Uterine smooth muscle cell (primary cell): ENCODE results near the gene KIAA1586. TPM values are rescaled to one million over a fixed set of nuclear protein-coding genes. Genes with fewer than 3 reads are reported as not detected.

Experiments used
- total RNA-seq: library from RNA; depleted of rRNA; stranded (reverse); fragments of >200 nt; gene quantifications from 2 replicates; pipeline ENCODE4 v1.2.3, GENCODE V29; 2014

KIAA1586 gene, protein sequence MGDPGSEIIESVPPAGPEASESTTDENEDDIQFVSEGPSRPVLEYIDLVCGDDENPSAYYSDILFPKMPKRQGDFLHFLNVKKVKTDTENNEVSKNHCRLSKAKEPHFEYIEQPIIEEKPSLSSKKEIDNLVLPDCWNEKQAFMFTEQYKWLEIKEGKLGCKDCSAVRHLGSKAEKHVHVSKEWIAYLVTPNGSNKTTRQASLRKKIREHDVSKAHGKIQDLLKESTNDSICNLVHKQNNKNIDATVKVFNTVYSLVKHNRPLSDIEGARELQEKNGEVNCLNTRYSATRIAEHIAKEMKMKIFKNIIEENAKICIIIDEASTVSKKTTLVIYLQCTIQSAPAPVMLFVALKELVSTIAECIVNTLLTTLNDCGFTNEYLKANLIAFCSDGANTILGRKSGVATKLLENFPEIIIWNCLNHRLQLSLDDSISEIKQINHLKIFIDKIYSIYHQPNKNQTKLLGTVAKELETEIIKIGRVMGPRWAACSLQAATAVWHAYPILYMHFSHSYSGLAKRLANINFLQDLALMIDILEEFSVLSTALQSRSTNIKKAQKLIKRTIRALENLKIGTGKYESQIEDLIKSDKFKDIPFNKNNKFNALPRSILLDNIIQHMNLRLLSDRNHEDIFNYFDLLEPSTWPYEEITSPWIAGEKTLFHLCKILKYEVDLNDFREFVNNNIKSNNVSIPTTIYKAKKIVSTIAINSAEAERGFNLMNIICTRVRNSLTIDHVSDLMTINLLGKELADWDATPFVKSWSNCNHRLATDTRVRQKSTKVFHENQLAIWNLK
- 17.5 and 18.5 TPM in 2 replicates for total RNA-seq

DNA sequence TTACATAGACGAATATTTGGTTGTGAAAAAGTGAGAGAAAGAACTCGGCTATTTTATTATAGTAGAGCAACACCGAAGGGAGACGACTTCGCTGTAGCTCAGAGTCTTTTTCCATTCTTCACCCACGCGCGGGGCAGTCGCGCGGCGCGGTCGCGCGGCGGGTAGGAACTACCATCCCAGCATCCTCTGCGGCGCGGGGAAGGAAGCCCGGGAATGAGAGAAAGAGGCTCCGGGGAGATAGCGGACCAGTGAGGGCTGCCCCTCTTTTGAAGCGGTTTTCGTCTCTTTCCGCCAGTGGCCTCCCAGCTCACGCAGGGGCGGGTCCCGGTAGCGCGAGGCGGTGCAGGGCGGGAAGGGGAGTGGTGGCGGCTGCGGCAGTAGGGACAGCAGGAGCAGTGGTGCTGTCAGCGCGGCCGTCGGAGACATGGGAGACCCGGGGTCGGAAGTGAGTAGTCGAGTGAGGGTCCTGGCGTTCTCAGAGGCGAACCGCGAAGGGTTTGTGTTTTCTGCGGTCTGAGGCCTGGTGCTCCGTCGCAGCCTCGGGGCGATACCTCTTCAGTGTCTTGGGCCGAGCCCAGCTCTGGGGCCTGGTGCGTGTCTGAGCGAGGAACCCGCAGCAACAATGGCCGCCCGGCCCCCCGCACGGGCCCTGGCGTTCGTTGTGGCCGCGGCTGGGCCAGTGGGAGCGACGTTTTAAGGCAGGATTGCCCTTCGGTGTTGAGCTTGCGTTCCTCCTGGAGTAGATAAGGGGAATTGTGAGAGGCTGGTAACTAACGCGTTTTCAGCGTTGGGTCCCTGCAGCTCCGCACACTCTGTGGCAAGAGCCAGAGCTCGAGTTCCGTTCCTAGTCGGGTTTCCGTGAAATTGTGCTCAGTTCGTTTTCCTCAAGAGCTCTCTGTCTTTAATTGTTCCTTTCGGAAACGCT, at the start of gene KIAA1586:
Gene KIAA1586 (plus strand): TSS at position 362 of the 925 bp plus-strand sequence. CDS start 63 bp downstream, at position 425.

DNA sequence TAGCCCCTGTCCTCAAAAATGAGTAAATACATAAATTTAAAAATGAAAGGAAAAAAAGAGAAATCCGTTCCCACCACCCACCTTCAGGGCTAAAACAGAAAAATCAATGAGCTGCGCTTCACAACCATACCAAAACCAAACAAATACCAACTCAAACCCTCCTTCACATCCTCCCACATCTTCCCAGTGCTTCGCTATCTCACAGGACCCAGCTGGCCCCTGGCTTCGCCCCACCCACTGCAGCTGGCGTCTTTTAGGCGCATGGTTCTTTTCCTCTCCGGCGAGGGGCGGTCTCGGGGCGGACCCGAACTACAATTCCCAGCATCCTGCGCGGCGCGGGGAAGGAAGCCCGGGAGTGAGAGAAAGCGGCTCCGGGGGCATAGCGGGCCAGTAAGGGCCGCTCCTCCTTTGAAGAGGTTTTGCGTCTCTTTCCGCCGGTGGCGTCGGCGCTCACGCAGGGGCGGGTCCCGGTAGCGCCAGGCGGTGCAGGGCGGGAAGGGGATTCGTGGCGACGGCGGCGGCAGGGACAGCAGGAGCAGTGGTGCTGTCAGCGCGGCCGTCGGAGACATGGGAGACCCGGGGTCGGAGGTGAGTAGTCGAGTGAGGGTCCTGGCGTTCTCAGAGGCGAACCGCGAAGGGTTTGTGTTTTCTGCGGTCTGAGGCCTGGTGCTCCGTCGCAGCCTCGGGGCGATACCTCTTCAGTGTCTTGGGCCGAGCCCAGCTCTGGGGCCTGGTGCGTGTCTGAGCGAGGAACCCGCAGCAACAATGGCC, 43.4 kb downstream of the KIAA1586 start, which contains the start of gene ZNF451:
Gene ZNF451 (plus strand): TSS at position 502 of the 771 bp plus-strand sequence. CDS start 66 bp downstream, at position 568.

Other genes starting within 250 kb of the KIAA1586 start
- 15.5 and 19.1 TPM in 2 replicates for gene BEND6, start 91.6 kb upstream of the KIAA1586 start, total RNA-seq
- 72.7 and 77.7 TPM in 2 replicates for gene ZNF451, start 43.5 kb downstream of the KIAA1586 start, total RNA-seq
- gene BAG2, start 125.6 kb downstream of the KIAA1586 start, total RNA-seq, result 26.5 and 41.1 TPM in 2 replicates
- 59.3 and 102 TPM in 2 replicates for gene RAB23, start 175.6 kb downstream of the KIAA1586 start, total RNA-seq